NCI-H2196 (cell line): ENCODE results near the gene HINFP.
A peak's percentile ranks its signal among the peaks of the same experiment; 100 is the strongest.

Experiments
- DNase-seq: peaks from one replicate; lab custom pipeline; 2025; ENCODE audit not compliant: unreplicated experiment; lab: John Stamatoyannopoulos, UW

HINFP gene, protein sequence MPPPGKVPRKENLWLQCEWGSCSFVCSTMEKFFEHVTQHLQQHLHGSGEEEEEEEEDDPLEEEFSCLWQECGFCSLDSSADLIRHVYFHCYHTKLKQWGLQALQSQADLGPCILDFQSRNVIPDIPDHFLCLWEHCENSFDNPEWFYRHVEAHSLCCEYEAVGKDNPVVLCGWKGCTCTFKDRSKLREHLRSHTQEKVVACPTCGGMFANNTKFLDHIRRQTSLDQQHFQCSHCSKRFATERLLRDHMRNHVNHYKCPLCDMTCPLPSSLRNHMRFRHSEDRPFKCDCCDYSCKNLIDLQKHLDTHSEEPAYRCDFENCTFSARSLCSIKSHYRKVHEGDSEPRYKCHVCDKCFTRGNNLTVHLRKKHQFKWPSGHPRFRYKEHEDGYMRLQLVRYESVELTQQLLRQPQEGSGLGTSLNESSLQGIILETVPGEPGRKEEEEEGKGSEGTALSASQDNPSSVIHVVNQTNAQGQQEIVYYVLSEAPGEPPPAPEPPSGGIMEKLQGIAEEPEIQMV

DNA sequence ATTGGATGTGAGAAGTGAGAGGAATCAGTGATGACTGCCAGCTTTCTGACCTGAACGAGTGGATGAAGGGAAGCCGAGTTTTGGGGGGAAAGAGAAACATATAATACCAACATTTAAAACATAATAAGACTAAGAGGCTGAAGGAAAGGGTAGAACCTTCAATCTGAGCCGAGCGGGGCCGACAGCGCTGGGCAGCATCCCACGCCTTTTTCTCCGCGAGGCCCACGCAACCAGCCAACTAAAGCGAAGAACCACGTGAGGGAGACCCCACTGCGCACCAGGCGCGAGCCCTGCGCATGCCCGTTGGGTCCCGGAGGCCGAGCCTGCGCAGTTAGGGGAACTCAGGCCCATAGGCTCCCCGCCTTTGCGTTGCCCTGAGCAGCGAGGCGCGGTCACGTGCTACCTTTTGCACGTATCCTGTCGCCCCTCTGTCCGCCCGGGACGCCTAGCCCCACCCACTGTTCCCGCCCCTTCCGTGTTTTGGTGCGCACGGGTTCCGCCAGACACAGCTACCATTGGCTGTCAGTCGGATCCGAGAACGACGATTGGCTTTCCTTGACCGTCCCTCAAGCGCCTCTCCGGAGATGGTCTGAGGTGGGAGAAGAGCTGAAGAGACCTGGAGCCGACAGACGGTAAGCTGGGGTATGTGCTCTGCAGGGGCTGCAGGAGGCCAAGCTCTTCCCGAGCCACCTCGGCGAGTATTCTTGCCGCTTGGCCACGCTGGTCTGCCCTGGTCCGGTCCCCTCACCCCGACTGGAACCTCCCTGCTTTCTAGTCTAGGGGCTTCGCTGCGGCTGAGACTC lies at the start of gene HINFP:
HINFP (plus strand) TSS at position 573 of the 803 bp plus-strand sequence. CDS start 5,365 bp downstream, outside the sequence.
- DNase-seq = peak; percentile 99

DNA sequence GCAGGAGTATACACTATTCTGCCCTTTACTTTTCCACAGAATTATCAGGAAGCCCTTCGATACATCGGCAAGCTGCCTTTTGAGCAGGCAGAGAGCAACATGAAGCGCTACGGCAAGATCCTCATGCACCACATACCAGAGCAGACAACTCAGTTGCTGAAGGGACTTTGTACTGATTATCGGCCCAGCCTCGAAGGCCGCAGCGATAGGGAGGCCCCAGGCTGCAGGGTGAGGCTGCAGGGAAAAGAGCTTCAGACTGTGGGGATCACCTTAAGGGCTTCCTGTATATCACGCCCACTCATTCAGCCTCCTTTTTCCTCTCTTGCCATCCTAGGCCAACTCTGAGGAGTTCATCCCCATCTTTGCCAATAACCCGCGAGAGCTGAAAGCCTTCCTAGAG lies 43.5 kb upstream of the HINFP start:
- DNase-seq = no peak

DNA sequence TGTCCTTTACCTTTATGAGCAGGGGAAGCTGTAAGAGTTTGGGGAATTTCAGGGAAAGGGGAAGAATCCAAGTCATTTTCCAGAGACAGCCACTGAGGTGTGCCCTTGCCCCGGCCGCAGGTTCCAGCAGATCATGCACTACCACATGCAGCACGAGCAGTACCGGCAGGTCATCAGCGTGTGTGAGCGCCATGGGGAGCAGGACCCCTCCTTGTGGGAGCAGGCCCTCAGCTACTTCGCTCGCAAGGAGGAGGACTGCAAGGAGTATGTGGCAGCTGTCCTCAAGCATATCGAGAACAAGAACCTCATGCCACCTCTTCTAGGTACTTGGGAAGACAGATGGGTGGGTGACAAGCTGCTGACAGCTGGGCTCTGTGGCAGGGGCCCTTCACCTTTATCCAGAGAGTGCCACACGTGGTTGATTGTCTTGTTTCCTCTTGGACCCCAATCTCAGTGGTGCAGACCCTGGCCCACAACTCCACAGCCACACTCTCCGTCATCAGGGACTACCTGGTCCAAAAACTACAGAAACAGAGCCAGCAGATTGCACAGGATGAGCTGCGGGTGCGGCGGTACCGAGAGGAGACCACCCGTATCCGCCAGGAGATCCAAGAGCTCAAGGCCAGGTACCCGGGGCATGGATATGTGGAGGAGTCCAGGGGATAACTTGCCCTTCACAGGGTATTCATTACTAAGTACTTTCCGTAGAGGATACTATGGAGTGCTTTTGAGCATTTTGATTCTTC lies 42.5 kb upstream of the HINFP start:
- DNase-seq = no peak

DNA sequence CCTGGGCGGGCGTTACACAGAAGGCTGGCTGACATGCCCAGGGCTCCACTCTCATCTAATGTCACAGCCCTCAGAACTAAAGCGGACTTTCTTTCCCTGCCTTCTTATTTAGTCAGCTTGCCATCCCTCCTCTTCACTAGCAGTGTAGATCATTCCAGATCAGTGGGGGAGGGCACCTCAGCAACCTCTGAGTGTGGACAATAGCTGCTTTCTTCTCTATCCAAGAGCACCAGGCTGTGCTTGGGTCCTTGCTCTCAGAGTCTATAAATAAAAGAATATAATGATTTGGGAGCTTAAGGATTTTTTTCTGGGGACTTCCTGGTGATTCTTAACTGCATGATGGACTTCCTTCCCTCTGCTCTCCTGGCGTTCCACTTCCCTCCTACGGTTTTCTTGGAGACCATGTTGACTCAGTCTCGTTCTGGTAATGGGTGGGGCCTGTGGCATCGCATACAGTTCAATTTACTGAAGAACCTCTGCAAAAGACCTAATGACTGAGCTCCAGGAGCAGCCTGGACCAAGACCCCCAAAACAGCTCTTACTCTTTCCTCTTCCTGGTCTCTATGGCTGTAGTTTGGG lies 39.6 kb upstream of the HINFP start:
- DNase-seq = no peak

DNA sequence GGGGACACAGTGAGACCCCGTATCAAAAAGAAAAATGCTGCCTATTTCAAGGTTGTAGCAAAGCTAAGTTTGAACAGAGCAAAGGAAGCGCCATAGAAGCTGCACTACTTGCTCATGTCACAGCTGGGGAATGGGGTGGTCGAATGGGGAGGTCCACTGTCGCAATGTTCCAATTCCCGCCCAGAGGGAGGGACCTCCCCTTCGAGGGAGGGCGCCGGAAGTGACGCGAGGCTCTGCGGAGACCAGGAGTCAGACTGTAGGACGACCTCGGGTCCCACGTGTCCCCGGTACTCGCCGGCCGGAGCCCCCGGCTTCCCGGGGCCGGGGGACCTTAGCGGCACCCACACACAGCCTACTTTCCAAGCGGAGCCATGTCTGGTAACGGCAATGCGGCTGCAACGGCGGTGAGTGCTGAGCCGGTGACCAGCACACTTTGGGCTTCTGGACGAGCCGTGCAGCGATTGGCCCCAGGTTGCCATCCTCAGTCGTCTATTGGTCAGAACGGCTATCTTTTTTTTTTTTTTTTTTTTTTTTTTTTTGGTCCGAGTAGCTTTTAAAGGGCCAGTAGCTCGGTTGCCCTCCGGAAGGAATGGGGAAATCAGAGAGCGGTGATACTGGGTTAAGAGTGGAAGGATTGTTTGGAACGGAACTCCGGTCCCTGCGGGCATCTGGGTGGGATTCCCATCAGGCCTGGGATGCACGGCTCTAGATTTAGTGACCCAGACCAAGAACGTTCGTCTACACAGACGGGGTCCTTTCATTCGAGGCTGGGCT lies 36.5 kb upstream of the HINFP start, which contains the start of gene HMBS:
HMBS (plus strand) TSS at position 219 of the 774 bp plus-strand sequence; CDS start at position 372, 153 bp downstream.
- DNase-seq = peak; percentile 95

DNA sequence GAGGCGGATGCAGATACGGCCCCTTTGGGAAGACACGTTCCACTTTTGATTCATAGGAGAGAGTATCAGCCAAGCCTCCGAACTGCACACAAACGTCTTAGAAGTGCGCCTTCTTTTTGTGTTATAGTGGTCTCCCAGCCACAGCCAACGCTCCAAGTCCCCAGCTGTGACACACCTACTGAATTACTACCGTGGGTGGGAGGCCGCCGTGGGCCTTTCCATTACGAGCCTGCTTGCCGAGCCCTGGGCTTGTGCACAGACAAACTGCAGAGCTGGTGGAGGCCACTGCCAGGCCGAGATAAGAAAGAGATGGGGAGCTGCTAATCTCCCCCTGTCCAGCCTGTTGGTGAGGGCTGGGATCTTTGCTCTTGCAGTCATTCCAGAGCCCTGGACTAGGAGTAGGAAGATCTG lies 35.9 kb upstream of the HINFP start:
- no peak for DNase-seq

DNA sequence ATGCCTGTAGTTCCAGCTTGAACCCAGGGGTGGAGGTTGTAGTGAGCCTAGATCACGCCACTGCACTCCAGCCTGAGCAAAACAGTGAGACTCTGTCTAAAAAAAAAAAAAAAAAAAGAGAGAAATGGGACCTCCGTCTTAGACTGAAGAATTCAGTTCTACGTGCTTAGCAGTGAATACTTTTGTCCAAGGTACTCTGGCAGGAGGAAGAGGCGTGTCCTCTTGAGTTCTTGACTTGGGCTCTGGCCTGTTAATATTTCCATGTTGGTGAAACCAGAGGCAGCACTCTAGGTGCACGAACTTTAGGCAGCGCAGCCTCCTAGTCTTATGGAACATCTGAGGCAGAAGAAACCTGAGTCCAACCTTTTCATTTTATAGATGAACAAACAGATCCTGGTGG lies 34.3 kb upstream of the HINFP start:
- no peak for DNase-seq

DNA sequence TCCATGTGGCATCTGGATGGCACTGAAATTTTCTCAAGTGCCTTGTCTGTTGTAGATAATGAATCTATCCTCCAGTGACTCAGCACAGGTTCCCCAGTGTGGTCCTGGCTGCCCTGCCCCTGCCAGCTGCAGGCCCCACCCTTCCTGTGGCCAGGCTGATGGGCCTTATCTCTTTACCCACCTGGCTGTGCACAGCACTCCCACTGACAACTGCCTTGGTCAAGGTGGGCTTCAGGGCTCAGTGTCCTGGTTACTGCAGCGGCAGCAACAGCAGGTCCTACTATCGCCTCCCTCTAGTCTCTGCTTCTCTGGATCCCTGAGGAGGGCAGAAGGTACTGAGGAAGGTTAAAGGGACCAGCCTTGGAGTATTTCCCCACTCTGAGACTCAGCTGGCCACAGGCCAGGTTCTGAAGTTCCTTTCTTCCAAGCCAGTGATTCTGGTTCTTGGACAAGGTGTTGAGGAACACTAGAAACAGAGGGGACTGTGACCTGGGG lies 33.6 kb upstream of the HINFP start:
- DNase-seq = peak; percentile 21

DNA sequence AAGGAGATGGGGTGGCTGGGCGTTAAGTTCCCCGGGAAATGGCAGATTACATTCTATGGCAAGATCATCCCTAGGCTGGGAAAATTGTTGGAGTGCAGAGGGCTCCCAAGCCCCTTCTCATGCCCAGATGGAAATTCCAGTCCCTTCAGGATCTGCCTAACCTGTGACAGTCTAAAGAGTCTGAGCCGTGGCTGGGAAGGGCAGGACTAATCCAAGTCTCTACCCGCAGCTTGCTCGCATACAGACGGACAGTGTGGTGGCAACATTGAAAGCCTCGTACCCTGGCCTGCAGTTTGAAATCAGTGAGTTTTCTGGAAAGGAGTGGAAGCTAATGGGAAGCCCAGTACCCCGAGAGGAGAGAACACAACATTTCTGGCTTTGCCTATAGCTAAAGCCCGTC lies 33.0 kb upstream of the HINFP start:
- DNase-seq = no peak

DNA sequence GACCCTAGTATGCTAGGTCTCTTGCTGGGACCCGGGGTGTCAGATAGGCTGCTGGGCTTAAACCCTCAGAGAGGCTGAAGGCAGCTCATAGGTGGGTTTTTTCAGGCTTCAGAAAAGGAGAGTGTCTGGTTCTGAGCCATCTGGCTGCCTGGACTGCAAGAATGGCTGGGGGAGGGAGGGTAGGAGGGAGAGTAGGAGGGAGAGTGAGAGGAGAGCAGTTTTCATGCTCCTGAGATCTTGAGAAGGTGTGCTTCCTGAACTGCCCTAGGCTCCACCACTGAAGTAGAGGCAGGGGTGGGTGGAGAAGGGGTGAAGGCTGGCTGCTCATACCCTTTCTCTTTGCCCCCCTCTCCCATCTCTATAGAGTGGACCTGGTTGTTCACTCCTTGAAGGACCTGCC lies 32.1 kb upstream of the HINFP start:
- DNase-seq = no peak

DNA sequence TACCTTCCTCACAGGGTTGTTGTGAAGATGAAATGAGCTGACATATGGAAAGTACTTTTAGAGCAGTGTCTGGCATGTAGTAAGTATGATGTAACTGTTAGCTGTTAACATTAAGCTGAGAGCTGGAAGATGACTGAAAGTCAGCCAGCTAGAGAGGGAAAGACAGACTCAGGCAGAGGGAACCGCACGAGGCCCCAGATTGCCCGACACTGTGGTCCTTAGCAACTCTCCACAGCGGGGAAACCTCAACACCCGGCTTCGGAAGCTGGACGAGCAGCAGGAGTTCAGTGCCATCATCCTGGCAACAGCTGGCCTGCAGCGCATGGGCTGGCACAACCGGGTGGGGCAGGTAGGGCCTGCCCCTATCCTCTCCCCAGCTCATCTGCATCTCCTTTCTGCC lies 30.2 kb upstream of the HINFP start:
- DNase-seq = no peak

DNA sequence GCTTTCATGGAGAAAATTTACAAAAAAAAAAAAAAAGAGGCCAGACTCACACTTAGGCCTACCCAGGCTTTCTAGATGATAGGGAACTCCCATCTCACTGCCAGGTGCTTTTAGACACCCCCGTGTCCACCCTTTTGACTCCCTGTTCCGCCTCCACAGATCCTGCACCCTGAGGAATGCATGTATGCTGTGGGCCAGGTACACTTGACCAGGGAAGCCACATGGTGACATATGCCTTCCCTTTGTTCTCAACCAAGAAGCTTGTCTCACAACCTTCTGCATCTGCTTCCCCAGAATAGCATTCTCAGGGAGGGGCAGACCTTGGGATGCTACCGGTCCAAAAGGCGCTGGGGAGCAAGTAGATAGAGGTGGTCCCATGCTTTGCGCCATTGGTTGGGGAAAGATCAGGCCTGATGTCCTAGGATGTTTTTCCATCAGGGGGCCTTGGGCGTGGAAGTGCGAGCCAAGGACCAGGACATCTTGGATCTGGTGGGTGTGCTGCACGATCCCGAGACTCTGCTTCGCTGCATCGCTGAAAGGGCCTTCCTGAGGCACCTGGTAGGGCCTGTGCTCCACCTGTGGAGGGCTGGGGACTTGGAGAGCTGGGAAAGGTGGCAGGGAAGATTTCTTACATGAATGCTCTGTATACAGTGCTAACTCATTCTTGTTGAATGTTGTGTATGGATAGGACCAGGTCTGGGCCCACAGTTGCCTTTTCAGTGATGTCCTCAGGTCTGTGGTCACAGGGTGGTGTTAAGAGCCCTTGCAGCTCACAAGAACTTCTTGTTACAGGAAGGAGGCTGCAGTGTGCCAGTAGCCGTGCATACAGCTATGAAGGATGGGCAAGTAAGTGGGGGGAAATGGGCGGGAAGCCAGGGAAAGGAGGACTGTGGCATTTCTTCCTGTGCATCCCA lies 29.2 kb upstream of the HINFP start:
- no peak for DNase-seq

DNA sequence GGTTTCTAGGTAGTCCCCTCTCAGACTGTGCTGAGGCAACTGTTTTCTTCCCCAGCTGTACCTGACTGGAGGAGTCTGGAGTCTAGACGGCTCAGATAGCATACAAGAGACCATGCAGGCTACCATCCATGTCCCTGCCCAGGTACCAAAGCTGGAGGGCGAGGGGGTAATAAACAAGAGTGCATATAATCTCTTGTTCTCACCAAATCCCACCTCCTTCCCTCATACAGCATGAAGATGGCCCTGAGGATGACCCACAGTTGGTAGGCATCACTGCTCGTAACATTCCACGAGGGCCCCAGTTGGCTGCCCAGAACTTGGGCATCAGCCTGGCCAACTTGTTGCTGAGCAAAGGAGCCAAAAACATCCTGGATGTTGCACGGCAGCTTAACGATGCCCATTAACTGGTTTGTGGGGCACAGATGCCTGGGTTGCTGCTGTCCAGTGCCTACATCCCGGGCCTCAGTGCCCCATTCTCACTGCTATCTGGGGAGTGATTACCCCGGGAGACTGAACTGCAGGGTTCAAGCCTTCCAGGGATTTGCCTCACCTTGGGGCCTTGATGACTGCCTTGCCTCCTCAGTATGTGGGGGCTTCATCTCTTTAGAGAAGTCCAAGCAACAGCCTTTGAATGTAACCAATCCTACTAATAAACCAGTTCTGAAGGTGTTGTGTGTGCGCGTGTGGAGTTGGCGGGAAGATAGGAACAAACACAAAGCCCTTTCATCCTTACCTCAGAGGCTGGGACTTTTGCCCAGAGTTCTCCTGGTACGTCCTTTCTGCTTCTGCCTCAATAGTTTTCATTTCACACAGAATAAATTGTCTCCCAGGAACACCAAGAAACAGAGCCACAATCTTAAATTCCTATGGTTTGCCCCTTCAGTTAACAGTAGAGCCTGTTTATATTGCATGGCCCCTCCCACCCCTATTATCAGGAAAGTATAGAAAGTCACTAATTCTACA lies 28.2 kb upstream of the HINFP start:
- DNase-seq = peak; percentile 32

DNA sequence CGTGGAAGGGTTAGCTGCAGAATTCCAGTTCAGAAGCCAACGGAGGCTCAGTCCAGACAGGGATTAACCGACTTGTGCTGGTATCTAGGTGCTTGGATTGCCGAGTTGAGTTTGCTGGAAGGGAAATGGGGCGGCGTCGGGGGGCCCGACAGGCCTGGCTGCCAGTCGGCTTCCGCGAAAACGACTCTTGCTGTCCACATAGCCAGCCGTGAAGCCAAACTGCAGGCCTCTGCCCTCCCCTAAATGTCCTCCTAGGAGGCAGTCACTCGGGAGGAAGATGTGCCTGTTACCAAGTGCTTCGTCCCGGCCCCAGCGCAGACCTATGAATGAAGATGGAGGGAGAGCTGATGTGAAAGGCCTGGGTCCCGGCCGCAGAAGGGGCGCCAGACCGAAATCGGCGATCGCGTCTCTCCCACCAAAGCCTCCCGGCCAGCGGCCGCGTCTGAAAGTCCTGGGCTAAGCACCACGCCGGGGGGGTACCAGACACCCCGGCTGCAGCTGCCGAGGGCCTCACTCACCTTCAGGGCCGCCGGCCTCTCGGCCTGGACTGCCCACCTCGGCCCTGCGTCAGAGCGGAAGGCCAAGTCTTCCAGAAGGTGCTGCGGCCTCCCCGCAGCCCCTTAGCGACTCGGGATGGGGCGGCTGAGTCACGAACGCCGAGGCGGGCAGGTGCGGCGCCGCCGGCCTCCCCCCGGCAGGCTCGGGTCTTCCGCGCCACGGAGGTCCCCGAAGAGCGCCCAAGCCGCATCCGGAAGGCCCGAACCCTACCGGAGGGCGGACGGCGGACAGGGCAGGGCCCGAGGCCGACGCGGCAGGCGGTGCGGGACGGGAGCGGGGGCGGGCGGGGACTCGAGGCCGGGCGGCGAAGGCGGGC lies 27.2 kb upstream of the HINFP start:
- DNase-seq = no peak

DNA sequence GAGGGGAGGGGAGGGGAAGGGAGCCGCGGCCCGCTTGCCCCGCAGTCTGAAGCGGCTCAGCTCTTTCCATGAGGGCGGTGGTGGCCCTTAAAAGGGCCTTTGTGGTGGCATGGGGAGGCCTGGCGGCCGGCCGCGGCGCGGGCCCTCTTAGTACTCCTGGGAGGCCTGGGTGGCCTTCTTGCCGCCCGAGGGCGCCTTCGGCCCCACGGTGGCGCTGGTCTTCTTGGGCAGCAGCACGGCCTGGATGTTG lies 26.6 kb upstream of the HINFP start:
- no peak for DNase-seq

DNA sequence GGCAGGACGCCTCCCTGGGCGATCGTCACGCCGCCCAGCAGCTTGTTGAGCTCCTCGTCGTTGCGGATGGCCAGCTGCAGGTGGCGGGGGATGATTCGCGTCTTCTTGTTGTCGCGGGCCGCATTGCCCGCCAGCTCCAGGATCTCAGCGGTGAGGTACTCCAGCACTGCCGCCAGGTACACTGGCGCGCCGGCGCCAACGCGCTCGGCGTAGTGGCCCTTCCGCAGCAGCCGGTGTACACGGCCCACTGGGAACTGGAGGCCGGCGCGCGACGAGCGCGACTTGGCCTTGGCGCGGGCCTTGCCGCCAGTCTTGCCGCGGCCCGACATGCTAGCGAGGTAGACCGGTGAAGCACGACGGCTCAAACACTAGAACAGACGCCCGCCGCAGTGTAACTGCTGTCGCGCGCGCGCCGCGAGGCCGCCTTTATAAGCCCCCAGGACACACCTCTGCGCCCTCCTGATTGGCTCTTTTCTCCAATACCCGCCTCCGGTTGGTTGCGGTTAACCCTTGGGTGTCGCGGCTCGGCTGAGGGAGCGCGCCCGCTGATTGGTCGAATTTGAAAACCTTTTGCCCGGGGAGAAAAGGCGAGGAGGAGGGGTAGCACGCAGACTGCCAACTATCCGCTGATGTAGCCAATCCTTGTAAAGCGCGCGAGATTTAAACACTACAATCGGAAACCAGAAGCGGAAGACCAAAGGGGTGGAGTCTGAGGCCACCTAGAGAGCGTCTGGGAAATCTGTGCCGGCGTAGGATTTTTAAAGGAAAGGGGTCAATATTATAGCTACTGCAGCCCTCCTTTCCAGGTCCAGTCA lies 26.1 kb upstream of the HINFP start:
- DNase-seq = peak; percentile 99
